Ovary (tissue), 9 donors: ENCODE results near the gene NANS. TPM values are rescaled to one million over a fixed set of nuclear protein-coding genes. Genes with fewer than 3 reads are reported as not detected.

Experiments
- DNase-seq, 5 donors: peaks; one replicate each; pipeline ENCODE4 v3.0.0-alpha.2; 2019 to 2020
- H3K27ac ChIP-seq, 2 donors: fragments of 200-600 bp; one replicate each; pipeline versions ENCODE4 v1.5.1 to v1.8.0; 2019 to 2022
- H3K27me3 ChIP-seq: fragments of 200-600 bp; one replicate; pipeline ENCODE4 v1.8.0; 2022
- H3K36me3 ChIP-seq: fragments of 200-600 bp; sonication (generic); one replicate; pipeline ENCODE4 v1.5.1; 2019
- H3K4me1 ChIP-seq: one replicate; pipeline ENCODE4 v1.8.1; 2013; ENCODE audit warnings: mild to moderate bottlenecking, moderate library complexity; ENCODE audit not compliant: insufficient read depth
- H3K4me3 ChIP-seq: fragments of 200-600 bp; sonication (generic); one replicate; pipeline ENCODE4 v1.5.1; 2017
- H3K9me3 ChIP-seq, 2 donors: fragments of 200-600 bp in 1 of 2; sonication (generic) in 1 of 2; one replicate each; pipeline versions ENCODE4 v1.5.1 to v1.8.1; 2013 to 2019; ENCODE audit warnings: mild to moderate bottlenecking in 1 of 2, moderate library complexity in 1 of 2
- EP300 ChIP-seq: sonication (generic); formaldehyde crosslinking; IDR thresholded peaks from one replicate; pipeline ENCODE4 v1.6.1; 2017; ENCODE audit warnings: antibody characterized with exemption
- POLR2A ChIP-seq: fragments of 450-650 bp; IDR thresholded peaks from one replicate; pipeline ENCODE4 v1.6.1; 2017; ENCODE audit warnings: antibody characterized with exemption, mild to moderate bottlenecking, moderate library complexity
- WGBS, 3 donors: extraction: QIAGEN DNeasy Blood & Tissue Kit in 1 of 3; methylation state at CpG; one replicate each; pipeline versions ENCODE4 v1.1.5 to v1.1.7; 2013 to 2017; 5-methylcytosine and 5-hydroxymethylcytosine counted together
- intact Hi-C, 4 donors: fragments of 100-400 bp; cut with DNase I; formaldehyde crosslinking; loops; one replicate each; pipeline versions ENCODE4 v1.11.0 to v1.15.1; 2022 to 2023
- polyA plus RNA-seq, 2 donors: library from polyadenylated mRNA; stranded (reverse); fragments of 200-250 nt in 1 of 2; fragments of 350-450 nt in 1 of 2; fragmentation: Illumina TruSeq in 1 of 2; extraction: RNeasy Lipid Tissue Mini Kit (QIAGEN cat#74804) in 1 of 2; gene quantifications; one replicate each; pipeline ENCODE4 v1.2.3, GENCODE V29; 2013 to 2014
- total RNA-seq, 7 donors: library from RNA; depleted of rRNA in 2 of 7; stranded (reverse); fragments of >200 nt in 2 of 7; fragmentation: NEBNext Ultra II Directional in 3 of 7; extraction: Animal tissue kit (Norgen Biotek cat#: 25700) in 3 of 7; gene quantifications; one replicate each; pipeline versions ENCODE4 v1.1.0 to v1.2.4, GENCODE V29; 2016 to 2023
- TF ChIP-seq, protein P1 (sequence below), 3 donors: fragments of 450-650 bp in 2 of 3; fragments of 200-600 bp in 1 of 3; IDR thresholded peaks; one replicate each; pipeline versions ENCODE4 v1.5.1 to v1.8.0; 2016 to 2022; ENCODE audit warnings: antibody characterized with exemption in 3 of 3, mild to moderate bottlenecking in 1 of 3
- donor health status: DM: no; HTN: no; CAD: no; lungs with moderate emphysema.
- donor health status: DM: no; HTN: no; CAD: no.
- donor health status: Bipolar disorder and iron deficiency.
- donor health status: DM: yes; HTN: yes; CAD: no.
- donor health status: DM: no; HTN: no; CAD: no.
- donor health status: DM: yes; HTN: yes; CAD: no.

The NANS gene
- total and polyA plus RNA-seq, 9 donors, result 24.1 to 43.8 (median 33.8) TPM

DNA sequence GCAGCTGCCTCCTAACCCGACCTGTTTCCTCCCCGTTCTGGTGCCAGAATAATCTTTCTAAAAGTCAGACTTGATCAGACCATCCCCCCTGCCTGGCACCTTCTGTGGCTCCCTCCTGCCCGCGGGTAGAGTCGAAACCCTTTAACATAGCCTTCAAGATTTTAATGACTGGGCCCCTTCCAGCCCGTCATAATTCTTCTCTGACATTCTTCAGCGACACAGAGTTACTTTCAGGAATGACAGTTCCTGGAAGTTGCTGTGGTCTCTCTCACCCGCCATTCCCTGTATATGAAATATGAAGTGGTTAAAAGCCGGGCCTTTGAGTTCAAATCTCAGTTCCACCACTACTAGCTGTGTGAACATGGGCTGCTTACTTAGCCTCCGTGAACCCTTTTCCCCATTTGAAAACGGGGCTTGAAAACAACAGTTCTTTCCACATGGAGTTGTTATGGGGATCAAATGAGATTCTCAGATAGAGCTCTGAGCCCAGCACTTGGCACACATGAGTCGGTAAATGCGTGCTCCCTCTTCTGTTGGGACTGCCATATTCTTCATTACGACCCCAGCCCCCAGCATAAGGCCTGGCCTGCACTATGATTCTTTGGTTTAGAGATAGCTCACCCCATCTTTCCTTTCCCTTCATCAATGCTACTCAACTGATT lies 737 bp downstream of the NANS start:
- Histone ChIP-seq H3K9me3 (no peaks in the 10 kb centered on the region), H3K27me3 (no peaks in the 10 kb centered on the region), H3K36me3 (no peaks in the 10 kb centered on the region), H3K4me3 (peak overlapping the region; percentile 95), H3K4me1 (peaks cover 1% of the 10 kb centered on the region), H3K27ac (peak overlapping the region; percentile 40 to 79)
- intact Hi-C loops, result loop anchor here in 1 of 4 donors (10.0 kb wide), 1 partner anchor 352 kb away; no protein-coding TSS in a partner anchor
- DNase-seq, result peak in 1 of 5 donors; percentile 8
- TF ChIP-seq EP300, result no peak
- no peak for TF ChIP-seq POLR2A
- TF ChIP-seq, protein P1, sequence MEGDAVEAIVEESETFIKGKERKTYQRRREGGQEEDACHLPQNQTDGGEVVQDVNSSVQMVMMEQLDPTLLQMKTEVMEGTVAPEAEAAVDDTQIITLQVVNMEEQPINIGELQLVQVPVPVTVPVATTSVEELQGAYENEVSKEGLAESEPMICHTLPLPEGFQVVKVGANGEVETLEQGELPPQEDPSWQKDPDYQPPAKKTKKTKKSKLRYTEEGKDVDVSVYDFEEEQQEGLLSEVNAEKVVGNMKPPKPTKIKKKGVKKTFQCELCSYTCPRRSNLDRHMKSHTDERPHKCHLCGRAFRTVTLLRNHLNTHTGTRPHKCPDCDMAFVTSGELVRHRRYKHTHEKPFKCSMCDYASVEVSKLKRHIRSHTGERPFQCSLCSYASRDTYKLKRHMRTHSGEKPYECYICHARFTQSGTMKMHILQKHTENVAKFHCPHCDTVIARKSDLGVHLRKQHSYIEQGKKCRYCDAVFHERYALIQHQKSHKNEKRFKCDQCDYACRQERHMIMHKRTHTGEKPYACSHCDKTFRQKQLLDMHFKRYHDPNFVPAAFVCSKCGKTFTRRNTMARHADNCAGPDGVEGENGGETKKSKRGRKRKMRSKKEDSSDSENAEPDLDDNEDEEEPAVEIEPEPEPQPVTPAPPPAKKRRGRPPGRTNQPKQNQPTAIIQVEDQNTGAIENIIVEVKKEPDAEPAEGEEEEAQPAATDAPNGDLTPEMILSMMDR (IDR thresholded peaks at IDR 0.05), result no peak
- 4 to 9% (median 6%) methylated on average over 14 of the region's 14 CpGs for WGBS, 3 donors

DNA sequence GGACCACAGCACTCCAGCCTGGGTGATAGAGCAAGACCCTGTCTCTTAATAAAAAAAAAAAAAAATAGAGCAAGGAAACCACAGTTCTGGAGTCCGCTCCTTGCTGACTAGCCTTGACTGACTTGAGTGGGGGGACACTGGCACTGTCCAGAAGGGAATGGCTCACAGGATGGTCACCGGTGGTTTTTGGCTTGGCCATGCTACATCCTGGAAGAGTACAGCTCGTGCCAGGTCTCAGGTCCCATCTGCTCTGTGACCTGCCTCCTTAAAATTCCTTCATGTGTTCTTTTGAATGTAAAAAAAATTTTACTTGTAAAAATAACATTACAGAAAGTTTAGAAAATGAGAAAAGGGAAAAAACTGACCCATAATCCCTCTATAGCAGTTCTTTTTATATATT lies 5.6 kb downstream of the NANS start:
- intact Hi-C loops, result no loop called here
- H3K9me3 ChIP-seq, result no peaks in the 10 kb centered on the region
- peak in 1 of 5 donors; percentile 6 for DNase-seq
- no peaks in the 10 kb centered on the region for H3K36me3 ChIP-seq
- H3K27ac ChIP-seq, result no peak overlapping the region
- TF ChIP-seq, protein P1 (IDR thresholded peaks at IDR 0.05), result no peak
- TF ChIP-seq POLR2A, result no peak
- no peak for TF ChIP-seq EP300
- H3K27me3 ChIP-seq, result no peaks in the 10 kb centered on the region
- 66 to 82% (median 81%) methylated on average over 3 of the region's 3 CpGs for WGBS, 3 donors
- H3K4me3 ChIP-seq, result no peak overlapping the region
- H3K4me1 ChIP-seq, result peaks cover 1% of the 10 kb centered on the region

DNA sequence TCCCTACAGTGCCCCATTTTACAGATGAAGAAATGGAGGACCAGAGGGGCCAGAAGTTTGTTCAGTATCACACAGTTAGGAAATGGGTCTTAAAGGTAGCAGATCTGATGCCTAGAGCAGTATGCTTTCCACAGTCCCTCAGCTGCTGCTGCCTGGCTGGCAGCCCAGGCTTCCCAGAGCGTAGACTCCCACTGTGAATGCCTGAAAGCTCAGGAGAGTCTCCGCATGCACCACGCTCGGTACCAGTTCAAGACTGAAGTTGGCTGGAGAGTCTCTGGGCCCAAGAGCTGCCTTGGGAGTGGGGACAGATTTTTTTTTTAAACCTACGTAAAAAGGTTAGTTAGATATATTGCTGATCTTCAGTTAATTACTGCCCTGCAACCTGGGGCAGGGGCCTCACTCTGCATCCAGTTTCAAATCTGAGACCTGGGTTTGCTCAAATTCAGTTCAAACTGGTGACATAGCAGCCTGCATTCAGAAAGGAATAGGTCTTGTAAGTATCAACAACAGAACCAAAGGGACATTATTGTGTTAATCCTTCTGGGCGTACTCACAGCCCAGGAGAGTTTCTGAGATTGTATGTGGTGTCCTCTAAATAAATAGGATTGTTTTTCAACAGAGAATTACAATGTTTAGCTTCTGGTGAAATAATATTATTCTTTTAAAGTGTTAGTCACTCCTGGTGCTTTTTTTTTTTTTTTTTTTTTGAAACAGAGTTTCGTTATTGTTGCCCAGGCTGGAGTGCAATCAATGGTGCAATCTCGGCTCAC lies 8.3 kb downstream of the NANS start:
- TF ChIP-seq EP300 (no peak), POLR2A (no peak)
- TF ChIP-seq, protein P1 (IDR thresholded peaks at IDR 0.05), result no peak

DNA sequence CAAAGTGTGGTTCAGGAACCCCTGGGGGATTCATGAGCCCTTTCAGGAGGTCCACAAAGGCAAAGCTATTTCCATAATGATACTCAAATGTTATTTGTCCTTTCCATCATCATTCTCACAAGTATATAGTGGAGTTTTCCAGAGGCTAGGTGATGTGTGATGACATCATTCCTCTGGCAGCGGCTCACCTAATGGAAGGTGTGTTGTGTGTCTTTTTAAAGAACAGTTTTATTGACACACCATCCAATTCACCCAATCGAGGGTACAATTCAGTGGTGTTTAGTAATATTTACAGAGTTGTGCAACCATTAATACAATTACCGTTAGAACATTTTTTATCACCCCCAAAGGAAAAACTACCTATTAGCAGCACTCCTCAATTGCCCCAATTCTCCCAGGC lies 9.7 kb downstream of the NANS start:
- DNase-seq, result no peak
- H3K4me1 ChIP-seq, result no peaks in the 10 kb centered on the region
- H3K9me3 ChIP-seq, result no peaks in the 10 kb centered on the region
- intact Hi-C loops, result no loop called here
- H3K27me3 ChIP-seq, result no peaks in the 10 kb centered on the region
- TF ChIP-seq, protein P1 (IDR thresholded peaks at IDR 0.05), result no peak
- TF ChIP-seq POLR2A, result no peak
- no peak for TF ChIP-seq EP300
- H3K27ac ChIP-seq, result no peak overlapping the region
- 94 to 96% (median 95%) methylated on average over 3 of the region's 3 CpGs for WGBS, 3 donors
- H3K36me3 ChIP-seq, result no peaks in the 10 kb centered on the region
- H3K4me3 ChIP-seq, result no peak overlapping the region

More for the DNA sequence above, 8.3 kb downstream of the NANS start:
- Histone ChIP-seq H3K4me1 (no peaks in the 10 kb centered on the region), H3K9me3 (no peaks in the 10 kb centered on the region), H3K4me3 (no peak overlapping the region), H3K36me3 (no peaks in the 10 kb centered on the region), H3K27me3 (no peaks in the 10 kb centered on the region), H3K27ac (no peak overlapping the region)
- WGBS, 3 donors, result 24 to 47% (median 31%) methylated on average over 8 of the region's 8 CpGs
- intact Hi-C loops, result no loop called here
- peak in 3 of 5 donors; percentile 23 to 63 (median 42) for DNase-seq
